ENCODE results near the gene THUMPD3.
A peak's percentile ranks its signal among the peaks of the same experiment; 100 is the strongest.

Gene THUMPD3

DNA sequence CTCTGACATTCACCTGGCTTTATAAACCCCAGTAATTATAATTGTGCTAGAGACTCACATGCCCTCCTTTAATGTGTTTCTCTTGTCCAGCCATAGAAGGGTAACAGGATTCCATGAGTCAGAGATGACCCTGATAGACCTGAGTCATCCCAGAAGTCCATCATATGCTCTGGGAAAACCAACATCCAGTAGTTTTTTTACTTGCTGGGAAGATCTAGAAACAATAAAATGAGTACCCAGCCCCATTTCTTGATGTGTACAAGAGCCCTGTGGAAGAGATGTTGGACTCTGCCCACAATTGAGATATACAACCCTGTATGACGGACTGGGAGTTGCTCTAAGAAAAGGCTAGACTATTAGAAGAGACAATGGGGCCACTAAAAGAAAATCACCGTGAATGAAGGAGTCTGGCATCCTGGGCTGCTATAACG, 22.4 kb upstream of the THUMPD3 start:
- H3K27me3 ChIP-seq (ENCODE audit: insufficient read depth, low read length): no peaks in the 10 kb centered on the region
- H3K9me3 ChIP-seq (ENCODE audit: insufficient read depth, low read depth, low read length): no peaks in the 10 kb centered on the region
- no peak overlapping the region for H3K4me3 ChIP-seq (ENCODE audit: low read length)
- H3K27ac ChIP-seq (ENCODE audit: low read depth, low read length): no peak overlapping the region
- peaks cover 8% of the 10 kb centered on the region; the same call in 1 of the 2 replicates for H3K4me1 ChIP-seq (ENCODE audit: insufficient read depth, low read length)
- H3K9ac ChIP-seq (ENCODE audit: low read depth, low read length): no peak overlapping the region
- WGBS: 91% methylated on average over 3 of the region's 3 CpGs
- H3K36me3 ChIP-seq (ENCODE audit: insufficient read depth, low read length): no peaks in the 10 kb centered on the region

DNA sequence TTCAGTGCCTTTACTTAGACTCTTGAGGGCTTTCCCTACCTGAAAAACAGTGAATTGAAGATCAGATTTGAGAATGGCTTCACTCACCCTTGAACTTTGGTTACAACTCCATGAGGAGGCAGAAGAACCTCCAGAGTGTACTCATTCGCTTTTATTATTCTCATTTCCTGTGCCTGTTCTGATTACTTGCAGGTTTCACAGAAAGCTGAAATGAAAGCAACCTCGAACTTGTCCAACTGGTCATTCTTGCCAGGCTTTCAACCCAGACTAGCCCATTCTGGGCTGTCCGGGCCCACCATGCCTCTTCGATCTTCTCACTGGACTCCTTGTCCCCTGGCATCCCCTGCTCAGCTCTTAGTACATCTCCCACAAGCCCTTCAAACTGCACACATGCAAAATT, 20.2 kb upstream of the THUMPD3 start:
- H3K27ac ChIP-seq (ENCODE audit: low read depth, low read length): no peak overlapping the region
- 91% methylated on average over 4 of the region's 4 CpGs for WGBS
- H3K36me3 ChIP-seq (ENCODE audit: insufficient read depth, low read length): no peaks in the 10 kb centered on the region

DNA sequence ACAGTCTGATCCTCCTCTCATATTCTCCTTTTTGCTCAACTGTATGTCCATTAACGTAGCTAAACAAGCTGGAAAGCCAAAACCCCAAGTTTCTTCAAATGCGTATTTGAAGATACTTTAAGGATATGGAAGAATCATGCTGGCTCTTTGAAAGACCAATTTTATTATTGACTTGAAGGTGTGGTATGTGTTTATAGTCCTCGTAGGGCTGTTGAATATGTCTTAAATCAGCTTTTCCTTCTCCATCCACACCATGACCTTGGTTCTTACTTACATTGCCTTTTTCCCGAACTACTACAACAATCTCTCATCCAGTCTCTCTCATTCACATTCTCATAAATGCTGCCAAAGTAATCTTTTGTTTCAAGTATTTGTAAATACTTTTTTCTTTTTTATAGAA, 19.7 kb upstream of the THUMPD3 start:
- Histone ChIP-seq H3K4me1 (ENCODE audit: insufficient read depth, low read length) (peaks cover 14% of the 10 kb centered on the region; the same call in 1 of the 2 replicates), H3K27me3 (ENCODE audit: insufficient read depth, low read length) (no peaks in the 10 kb centered on the region), H3K36me3 (ENCODE audit: insufficient read depth, low read length) (no peaks in the 10 kb centered on the region), H3K4me3 (ENCODE audit: low read length) (no peak overlapping the region), H3K27ac (ENCODE audit: low read depth, low read length) (no peak overlapping the region), H3K9ac (ENCODE audit: low read depth, low read length) (no peak overlapping the region), H3K9me3 (ENCODE audit: insufficient read depth, low read depth, low read length) (no peaks in the 10 kb centered on the region)
- 85% methylated on average over 4 of the region's 4 CpGs for WGBS

More for the DNA sequence above, 20.2 kb upstream of the THUMPD3 start:
- H3K9ac ChIP-seq (ENCODE audit: low read depth, low read length): no peak overlapping the region
- H3K4me3 ChIP-seq (ENCODE audit: low read length): no peak overlapping the region
- peaks cover 14% of the 10 kb centered on the region; the same call in 1 of the 2 replicates for H3K4me1 ChIP-seq (ENCODE audit: insufficient read depth, low read length)
- H3K27me3 ChIP-seq (ENCODE audit: insufficient read depth, low read length): no peaks in the 10 kb centered on the region
- no peaks in the 10 kb centered on the region for H3K9me3 ChIP-seq (ENCODE audit: insufficient read depth, low read depth, low read length)

GRCh38 chr3:9345041-9345440, 17.8 kb upstream of the THUMPD3 start:
- H3K9ac ChIP-seq (ENCODE audit: low read depth, low read length): no peak overlapping the region
- no peaks in the 10 kb centered on the region for H3K9me3 ChIP-seq (ENCODE audit: insufficient read depth, low read depth, low read length)
- H3K36me3 ChIP-seq (ENCODE audit: insufficient read depth, low read length): no peaks in the 10 kb centered on the region
- H3K4me3 ChIP-seq (ENCODE audit: low read length): no peak overlapping the region
- no peak overlapping the region for H3K27ac ChIP-seq (ENCODE audit: low read depth, low read length)
- WGBS: 35% methylated on average over 1 of the region's 1 CpG
- H3K4me1 ChIP-seq (ENCODE audit: insufficient read depth, low read length): peaks cover 12% of the 10 kb centered on the region; the same call in 1 of the 2 replicates
- no peaks in the 10 kb centered on the region for H3K27me3 ChIP-seq (ENCODE audit: insufficient read depth, low read length)

DNA sequence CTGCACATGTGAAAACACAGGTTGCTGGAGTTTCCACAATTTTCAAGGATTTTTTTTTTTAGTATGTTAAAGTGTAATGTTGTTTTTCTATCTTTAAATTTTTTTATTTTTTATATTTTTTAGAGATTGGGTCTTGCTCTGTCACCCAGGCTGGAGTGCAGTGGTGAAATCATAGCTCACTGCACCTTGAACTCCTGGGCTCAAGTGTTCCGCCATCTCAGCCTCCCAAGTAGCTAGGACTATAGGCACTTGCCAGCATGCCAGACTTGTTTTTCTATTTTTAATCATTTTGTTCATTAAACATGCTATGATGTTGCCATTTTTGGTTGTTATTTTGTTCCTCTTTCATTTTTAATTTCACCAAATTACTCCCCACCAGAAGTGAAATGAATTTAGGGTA, 16.7 kb upstream of the THUMPD3 start:
- peaks cover 15% of the 10 kb centered on the region for H3K4me1 ChIP-seq (ENCODE audit: insufficient read depth, low read length)
- WGBS: 100% methylated on average over 1 of the region's 1 CpG
- H3K9me3 ChIP-seq (ENCODE audit: insufficient read depth, low read depth, low read length): no peaks in the 10 kb centered on the region
- H3K36me3 ChIP-seq (ENCODE audit: insufficient read depth, low read length): no peaks in the 10 kb centered on the region
- no peaks in the 10 kb centered on the region for H3K27me3 ChIP-seq (ENCODE audit: insufficient read depth, low read length)
- no peak overlapping the region for H3K27ac ChIP-seq (ENCODE audit: low read depth, low read length)
- H3K4me3 ChIP-seq (ENCODE audit: low read length): no peak overlapping the region
- no peak overlapping the region for H3K9ac ChIP-seq (ENCODE audit: low read depth, low read length)

GRCh38 chr3:9347081-9347480, 15.8 kb upstream of the THUMPD3 start:
- Histone ChIP-seq H3K9ac (ENCODE audit: low read depth, low read length) (no peak overlapping the region), H3K36me3 (ENCODE audit: insufficient read depth, low read length) (no peaks in the 10 kb centered on the region), H3K4me1 (ENCODE audit: insufficient read depth, low read length) (peaks cover 21% of the 10 kb centered on the region), H3K27ac (ENCODE audit: low read depth, low read length) (no peak overlapping the region), H3K4me3 (ENCODE audit: low read length) (no peak overlapping the region), H3K9me3 (ENCODE audit: insufficient read depth, low read depth, low read length) (no peaks in the 10 kb centered on the region), H3K27me3 (ENCODE audit: insufficient read depth, low read length) (no peaks in the 10 kb centered on the region)
- WGBS: 92% methylated on average over 5 of the region's 5 CpGs

GRCh38 chr3:9347887-9348286, 15.0 kb upstream of the THUMPD3 start:
- WGBS: 100% methylated on average over 2 of the region's 2 CpGs
- H3K9ac ChIP-seq (ENCODE audit: low read depth, low read length): no peak overlapping the region

GRCh38 chr3:9349321-9350117, 13.3 kb upstream of the THUMPD3 start:
- no peak overlapping the region for H3K4me3 ChIP-seq (ENCODE audit: low read length)
- H3K9ac ChIP-seq (ENCODE audit: low read depth, low read length): no peak overlapping the region
- H3K36me3 ChIP-seq (ENCODE audit: insufficient read depth, low read length): no peaks in the 10 kb centered on the region
- H3K9me3 ChIP-seq (ENCODE audit: insufficient read depth, low read depth, low read length): no peaks in the 10 kb centered on the region
- 77% methylated on average over 1 of the region's 2 CpGs for WGBS
- H3K27me3 ChIP-seq (ENCODE audit: insufficient read depth, low read length): no peaks in the 10 kb centered on the region
- H3K27ac ChIP-seq (ENCODE audit: low read depth, low read length): no peak overlapping the region
- peaks cover 37% of the 10 kb centered on the region for H3K4me1 ChIP-seq (ENCODE audit: insufficient read depth, low read length)

More at GRCh38 chr3:9347887-9348286, 15.0 kb upstream of the THUMPD3 start:
- H3K4me1 ChIP-seq (ENCODE audit: insufficient read depth, low read length): peaks cover 26% of the 10 kb centered on the region
- H3K9me3 ChIP-seq (ENCODE audit: insufficient read depth, low read depth, low read length): no peaks in the 10 kb centered on the region
- no peaks in the 10 kb centered on the region for H3K27me3 ChIP-seq (ENCODE audit: insufficient read depth, low read length)
- no peak overlapping the region for H3K27ac ChIP-seq (ENCODE audit: low read depth, low read length)
- no peaks in the 10 kb centered on the region for H3K36me3 ChIP-seq (ENCODE audit: insufficient read depth, low read length)
- no peak overlapping the region for H3K4me3 ChIP-seq (ENCODE audit: low read length)

GRCh38 chr3:9351709-9352126, 11.1 kb upstream of the THUMPD3 start:
- no peaks in the 10 kb centered on the region for H3K36me3 ChIP-seq (ENCODE audit: insufficient read depth, low read length)
- no peaks in the 10 kb centered on the region for H3K27me3 ChIP-seq (ENCODE audit: insufficient read depth, low read length)
- H3K27ac ChIP-seq (ENCODE audit: low read depth, low read length): peak overlapping the region; percentile 67; the same call in 1 of the 2 replicates
- H3K4me3 ChIP-seq (ENCODE audit: low read length): no peak overlapping the region
- peaks cover 37% of the 10 kb centered on the region for H3K4me1 ChIP-seq (ENCODE audit: insufficient read depth, low read length)
- H3K9ac ChIP-seq (ENCODE audit: low read depth, low read length): peak overlapping the region; percentile 56
- H3K9me3 ChIP-seq (ENCODE audit: insufficient read depth, low read depth, low read length): no peaks in the 10 kb centered on the region
- WGBS: 74% methylated on average over 3 of the region's 3 CpGs

- no peaks in the 10 kb centered on the region for H3K36me3 ChIP-seq (ENCODE audit: insufficient read depth, low read length)
- H3K27me3 ChIP-seq (ENCODE audit: insufficient read depth, low read length): no peaks in the 10 kb centered on the region
- H3K4me1 ChIP-seq (ENCODE audit: insufficient read depth, low read length): peaks cover 32% of the 10 kb centered on the region
- H3K9me3 ChIP-seq (ENCODE audit: insufficient read depth, low read depth, low read length): no peaks in the 10 kb centered on the region
- H3K27ac ChIP-seq (ENCODE audit: low read depth, low read length): peak overlapping the region; percentile 27
- 0 out of 2 replicates have a peak overlapping the region, but pooled peaks have one; percentile 4 for H3K9ac ChIP-seq (ENCODE audit: low read depth, low read length)
- no peak overlapping the region for H3K4me3 ChIP-seq (ENCODE audit: low read length)
- WGBS: 44% methylated on average over 6 of the region's 7 CpGs
These were observed 9.7 kb upstream of the THUMPD3 start for GRCh38 chr3:9352917-9353752.

All from HUES64 (cell line).